ENCODE results near the gene SOWAHA.

Gene SOWAHA

GRCh38 chr5:132810605-132811004 lies 2.5 kb upstream of the SOWAHA start:
- Mint-ChIP-seq H3K27ac (no peak overlapping the region), H3K4me1 (ENCODE audit: low read depth) (peaks cover 10% of the 10 kb centered on the region), H3K36me3 (ENCODE audit: low read depth) (no peaks in the 10 kb centered on the region), H3K9me3 (no peaks in the 10 kb centered on the region), H3K27me3 (peaks cover 57% of the 10 kb centered on the region), H3K4me3 (no peak overlapping the region)

GRCh38 chr5:132812123-132812765 lies 858 bp upstream of the SOWAHA start:
- Mint-ChIP-seq H3K4me1 (ENCODE audit: low read depth) (peaks cover 10% of the 10 kb centered on the region), H3K27me3 (peaks cover 56% of the 10 kb centered on the region), H3K9me3 (no peaks in the 10 kb centered on the region), H3K27ac (no peak overlapping the region), H3K36me3 (ENCODE audit: low read depth) (no peaks in the 10 kb centered on the region), H3K4me3 (peak overlapping the region; percentile 74)

GRCh38 chr5:132813599-132814502 lies 749 bp downstream of the SOWAHA start:
- H3K27me3 Mint-ChIP-seq, result peaks cover 54% of the 10 kb centered on the region
- no peak overlapping the region for H3K27ac Mint-ChIP-seq
- no peak overlapping the region for H3K4me3 Mint-ChIP-seq
- no peaks in the 10 kb centered on the region for H3K9me3 Mint-ChIP-seq
- peaks cover 10% of the 10 kb centered on the region for H3K4me1 Mint-ChIP-seq (ENCODE audit: low read depth)
- no peaks in the 10 kb centered on the region for H3K36me3 Mint-ChIP-seq (ENCODE audit: low read depth)

GRCh38 chr5:132814503-132815294 lies 1.6 kb downstream of the SOWAHA start:
- H3K27ac Mint-ChIP-seq, result no peak overlapping the region
- H3K4me1 Mint-ChIP-seq (ENCODE audit: low read depth), result peaks cover 16% of the 10 kb centered on the region
- H3K9me3 Mint-ChIP-seq, result no peaks in the 10 kb centered on the region
- no peak overlapping the region for H3K4me3 Mint-ChIP-seq
- no peaks in the 10 kb centered on the region for H3K36me3 Mint-ChIP-seq (ENCODE audit: low read depth)
- peaks cover 53% of the 10 kb centered on the region for H3K27me3 Mint-ChIP-seq

- Mint-ChIP-seq H3K4me3 (no peak overlapping the region), H3K9me3 (no peaks in the 10 kb centered on the region), H3K27ac (no peak overlapping the region)
Observed at GRCh38 chr5:132815454-132815853, 2.4 kb downstream of the SOWAHA start.

GRCh38 chr5:132816083-132816482 lies 3.0 kb downstream of the SOWAHA start:
- no peak overlapping the region for H3K27ac Mint-ChIP-seq
- H3K27me3 Mint-ChIP-seq, result peaks cover 46% of the 10 kb centered on the region
- H3K36me3 Mint-ChIP-seq (ENCODE audit: low read depth), result no peaks in the 10 kb centered on the region
- no peaks in the 10 kb centered on the region for H3K9me3 Mint-ChIP-seq
- no peak overlapping the region for H3K4me3 Mint-ChIP-seq
- peaks cover 24% of the 10 kb centered on the region for H3K4me1 Mint-ChIP-seq (ENCODE audit: low read depth)

More at GRCh38 chr5:132815454-132815853, 2.4 kb downstream of the SOWAHA start:
- H3K4me1 Mint-ChIP-seq (ENCODE audit: low read depth), result peaks cover 23% of the 10 kb centered on the region
- no peaks in the 10 kb centered on the region for H3K36me3 Mint-ChIP-seq (ENCODE audit: low read depth)
- H3K27me3 Mint-ChIP-seq, result peaks cover 51% of the 10 kb centered on the region

- H3K36me3 Mint-ChIP-seq (ENCODE audit: low read depth), result no peaks in the 10 kb centered on the region
- H3K9me3 Mint-ChIP-seq, result no peaks in the 10 kb centered on the region
- H3K4me1 Mint-ChIP-seq (ENCODE audit: low read depth), result peaks cover 24% of the 10 kb centered on the region
- peaks cover 45% of the 10 kb centered on the region for H3K27me3 Mint-ChIP-seq
- H3K4me3 Mint-ChIP-seq, result no peak overlapping the region
- H3K27ac Mint-ChIP-seq, result no peak overlapping the region
Observed at GRCh38 chr5:132816554-132816953, 3.5 kb downstream of the SOWAHA start.

- H3K36me3 Mint-ChIP-seq (ENCODE audit: low read depth), result no peaks in the 10 kb centered on the region
- H3K4me1 Mint-ChIP-seq (ENCODE audit: low read depth), result peaks cover 24% of the 10 kb centered on the region
- H3K27me3 Mint-ChIP-seq, result peaks cover 46% of the 10 kb centered on the region
- H3K9me3 Mint-ChIP-seq, result no peaks in the 10 kb centered on the region
- H3K27ac Mint-ChIP-seq, result no peak overlapping the region
- no peak overlapping the region for H3K4me3 Mint-ChIP-seq
Observed at GRCh38 chr5:132817011-132817410, 3.9 kb downstream of the SOWAHA start.

- H3K4me1 Mint-ChIP-seq (ENCODE audit: low read depth), result peaks cover 15% of the 10 kb centered on the region
- H3K36me3 Mint-ChIP-seq (ENCODE audit: low read depth), result no peaks in the 10 kb centered on the region
- no peaks in the 10 kb centered on the region for H3K9me3 Mint-ChIP-seq
- H3K27me3 Mint-ChIP-seq, result peaks cover 47% of the 10 kb centered on the region
- H3K4me3 Mint-ChIP-seq, result peak overlapping the region; percentile 65
- H3K27ac Mint-ChIP-seq, result no peak overlapping the region
Observed at GRCh38 chr5:132819468-132819867, 6.4 kb downstream of the SOWAHA start.

- Mint-ChIP-seq H3K36me3 (ENCODE audit: low read depth) (no peaks in the 10 kb centered on the region), H3K27ac (no peak overlapping the region), H3K27me3 (peaks cover 52% of the 10 kb centered on the region), H3K4me3 (no peak overlapping the region), H3K9me3 (no peaks in the 10 kb centered on the region), H3K4me1 (ENCODE audit: low read depth) (peaks cover 15% of the 10 kb centered on the region)
Observed at GRCh38 chr5:132820162-132820754, 7.2 kb downstream of the SOWAHA start.

GRCh38 chr5:132821350-132821749 lies 8.2 kb downstream of the SOWAHA start:
- Mint-ChIP-seq H3K4me3 (no peak overlapping the region), H3K36me3 (ENCODE audit: low read depth) (no peaks in the 10 kb centered on the region), H3K9me3 (no peaks in the 10 kb centered on the region), H3K4me1 (ENCODE audit: low read depth) (peaks cover 15% of the 10 kb centered on the region), H3K27ac (no peak overlapping the region), H3K27me3 (peaks cover 53% of the 10 kb centered on the region)

- Mint-ChIP-seq H3K4me3 (no peak overlapping the region), H3K9me3 (no peaks in the 10 kb centered on the region), H3K27ac (no peak overlapping the region), H3K36me3 (ENCODE audit: low read depth) (no peaks in the 10 kb centered on the region), H3K4me1 (ENCODE audit: low read depth) (peaks cover 15% of the 10 kb centered on the region), H3K27me3 (peaks cover 57% of the 10 kb centered on the region)
Observed at GRCh38 chr5:132821791-132822190, 8.7 kb downstream of the SOWAHA start.

GRCh38 chr5:132822650-132823480 lies 9.8 kb downstream of the SOWAHA start:
- no peaks in the 10 kb centered on the region for H3K9me3 Mint-ChIP-seq
- no peak overlapping the region for H3K4me3 Mint-ChIP-seq
- H3K27ac Mint-ChIP-seq, result no peak overlapping the region
- peaks cover 15% of the 10 kb centered on the region for H3K4me1 Mint-ChIP-seq (ENCODE audit: low read depth)
- H3K27me3 Mint-ChIP-seq, result peaks cover 67% of the 10 kb centered on the region
- H3K36me3 Mint-ChIP-seq (ENCODE audit: low read depth), result no peaks in the 10 kb centered on the region

Measured in stimulated activated naive CD8-positive, alpha-beta T cell treated with anti-CD3 and anti-CD28 coated beads, Interleukin-15, Interleukin-2, amounts not matched to agents 100 ng/mL and 50 ng/mL, for 24 hours (primary cell).